Thyroid gland (tissue), 4 donors: ENCODE measurements around the gene ABR.

Source experiments
- CTCF ChIP-seq, 6 experiments: fragments of 200-600 bp in 3 of 6; fragments of 450-650 bp in 3 of 6; sonication (generic) in 3 of 6; IDR thresholded peaks; one replicate each; pipeline ENCODE4 v1.5.1; 2016 to 2019; ENCODE audit warnings: antibody characterized with exemption in 6 of 6, mild to moderate bottlenecking in 2 of 6, inconsistent platforms in 1 of 6, moderate library complexity in 1 of 6
- POLR2A ChIP-seq, 2 donors: fragments of 450-650 bp; IDR thresholded peaks; one replicate each; pipeline ENCODE4 v1.6.1; 2017; ENCODE audit warnings: antibody characterized with exemption in 2 of 2, mild to moderate bottlenecking in 2 of 2, moderate library complexity in 1 of 2

- TF ChIP-seq CTCF (IDR thresholded peaks at IDR 0.05) (no peak), POLR2A (IDR thresholded peaks at IDR 0.05) (no peak)
Observed at GRCh38 chr17:1104222-1104621, 75.6 kb downstream of the ABR start.
